ENCODE data around the gene C1QTNF12.

The C1QTNF12 gene

DNA sequence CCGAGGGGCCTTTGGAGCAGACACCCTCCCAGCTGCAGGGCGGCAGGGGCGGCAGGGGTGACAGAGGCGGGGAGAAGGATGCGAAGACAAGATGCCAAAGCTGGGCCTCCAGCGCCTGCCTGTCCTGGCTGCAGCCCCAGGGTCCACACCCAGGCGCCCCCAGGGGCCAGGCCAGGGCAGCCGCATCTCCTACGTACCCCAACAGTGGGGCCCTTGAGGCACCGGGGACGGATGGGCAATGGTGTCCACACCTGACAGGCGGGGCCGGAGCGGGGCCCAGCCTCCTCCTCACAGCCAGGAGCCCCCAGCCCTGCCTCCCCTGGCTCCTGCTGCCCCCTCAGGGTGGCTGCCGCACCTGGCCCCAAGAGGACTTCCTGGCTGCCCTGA, 7.3 kb downstream of the C1QTNF12 start:
- Histone ChIP-seq H3K27me3 (ENCODE audit: insufficient read depth, poor library complexity, severe bottlenecking) (peaks cover 18% of the 10 kb centered on the region), H3K27ac (replicated peaks) (no peak overlapping the region), H3K4me3 (replicated peaks; ENCODE audit: insufficient read depth, low read length) (no peak overlapping the region)
- DNase-seq (ENCODE audit: low read depth in 1 of 2, low spot score in 1 of 2) = no peak
- TF ChIP-seq REST (IDR thresholded peaks at IDR 0.05; ENCODE audit: insufficient replicate concordance, low read depth) = no peak
- TF ChIP-seq GABPA (IDR thresholded peaks at IDR 0.05; ENCODE audit: low read depth) = no peak
- TF ChIP-seq CTCF (IDR thresholded peaks at IDR 0.05; ENCODE audit: insufficient read depth, low read length) = no peak
- no peak for TF ChIP-seq POLR2AphosphoS5 (IDR thresholded peaks at IDR 0.05; ENCODE audit: low read depth)
- no peak for TF ChIP-seq SPI1 (IDR thresholded peaks at IDR 0.05; ENCODE audit: borderline replicate concordance, low read depth)

GRCh38 chr1:1238702-1239178, 7.8 kb downstream of the C1QTNF12 start:
- TF ChIP-seq CTCF (IDR thresholded peaks at IDR 0.05; ENCODE audit: insufficient read depth, low read length) (no peak), SPI1 (IDR thresholded peaks at IDR 0.05; ENCODE audit: borderline replicate concordance, low read depth) (no peak), REST (IDR thresholded peaks at IDR 0.05; ENCODE audit: insufficient replicate concordance, low read depth) (no peak), GABPA (IDR thresholded peaks at IDR 0.05; ENCODE audit: low read depth) (no peak), POLR2AphosphoS5 (IDR thresholded peaks at IDR 0.05; ENCODE audit: low read depth) (no peak)
- Histone ChIP-seq H3K27me3 (ENCODE audit: insufficient read depth, poor library complexity, severe bottlenecking) (peaks cover 18% of the 10 kb centered on the region), H3K27ac (replicated peaks) (no peak overlapping the region), H3K4me3 (replicated peaks; ENCODE audit: insufficient read depth, low read length) (no peak overlapping the region)
- DNase-seq (ENCODE audit: low read depth in 1 of 2, low spot score in 1 of 2) = no peak

DNA sequence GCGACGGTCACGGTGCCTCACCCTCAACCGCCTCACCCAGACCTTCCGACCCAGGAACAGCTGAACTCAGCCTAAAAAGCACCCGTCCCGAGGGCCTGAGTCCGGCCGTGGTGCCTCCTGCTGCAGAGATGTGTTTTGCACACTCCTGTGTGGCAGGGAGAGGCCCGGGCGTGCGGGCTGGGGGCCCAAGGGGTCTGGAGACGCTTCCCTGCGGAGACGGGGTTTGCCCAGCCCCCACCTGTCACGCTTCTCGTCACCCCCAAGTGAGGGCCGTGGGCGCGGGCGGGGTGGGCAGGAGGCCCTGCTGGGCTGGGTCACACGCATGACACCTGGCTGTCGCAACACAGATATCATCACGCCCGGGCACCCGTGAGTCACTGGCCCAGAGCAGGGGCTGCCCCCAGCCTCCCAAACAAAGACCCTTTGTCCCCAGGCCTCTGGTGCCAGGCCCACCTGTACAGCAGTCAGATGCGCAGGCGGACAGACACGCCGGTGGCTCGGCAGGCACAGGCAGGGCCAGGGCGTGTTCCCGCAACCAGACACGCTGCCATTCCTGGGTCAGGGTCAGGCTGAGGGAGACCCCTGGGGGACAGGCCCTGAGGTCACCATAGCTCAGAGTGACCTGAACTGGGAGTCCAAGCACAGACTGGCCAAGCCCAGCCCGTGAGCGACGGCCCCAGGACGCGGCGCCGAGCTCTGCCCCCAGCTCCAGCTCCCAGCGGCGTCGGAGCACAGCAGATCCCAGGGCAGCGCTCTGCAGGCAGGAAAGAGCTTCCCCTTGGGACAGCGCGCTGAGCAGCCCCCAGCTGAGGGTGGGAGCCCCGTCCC, 8.4 kb downstream of the C1QTNF12 start:
- DNase-seq (ENCODE audit: low read depth in 1 of 2, low spot score in 1 of 2) = peak in 1 of 2 experiments; percentile 9
- peaks cover 18% of the 10 kb centered on the region for H3K27me3 ChIP-seq (ENCODE audit: insufficient read depth, poor library complexity, severe bottlenecking)
- TF ChIP-seq GABPA (IDR thresholded peaks at IDR 0.05; ENCODE audit: low read depth) (no peak), POLR2AphosphoS5 (IDR thresholded peaks at IDR 0.05; ENCODE audit: low read depth) (no peak), CTCF (IDR thresholded peaks at IDR 0.05; ENCODE audit: insufficient read depth, low read length) (no peak), REST (IDR thresholded peaks at IDR 0.05; ENCODE audit: insufficient replicate concordance, low read depth) (no peak), SPI1 (IDR thresholded peaks at IDR 0.05; ENCODE audit: borderline replicate concordance, low read depth) (no peak)
- H3K4me3 ChIP-seq (replicated peaks; ENCODE audit: insufficient read depth, low read length) = no peak overlapping the region
- no peak overlapping the region for H3K27ac ChIP-seq (replicated peaks)

Data from HL-60 (cell line).